Measurements from ENCODE around the gene C1RL.

The C1RL gene

GRCh38 chr12:7091171-7091570 lies 17.8 kb downstream of the C1RL start:
- no peak for DNase-seq

GRCh38 chr12:7090222-7090998 lies 18.6 kb downstream of the C1RL start:
- DNase-seq: no peak

- DNase-seq: no peak
Observed at GRCh38 chr12:7089196-7089871, 19.7 kb downstream of the C1RL start.

GRCh38 chr12:7083125-7083524 lies 25.9 kb downstream of the C1RL start:
- no peak for DNase-seq

- DNase-seq: no peak
Observed at GRCh38 chr12:7081037-7081436, 28.0 kb downstream of the C1RL start.

GRCh38 chr12:7079826-7080125 lies 29.2 kb downstream of the C1RL start:
- DNase-seq: no peak

- no peak for DNase-seq
Observed at GRCh38 chr12:7078163-7078562, 30.9 kb downstream of the C1RL start.

GRCh38 chr12:7076493-7076892 lies 32.5 kb downstream of the C1RL start:
- no peak for DNase-seq

GRCh38 chr12:7075939-7076338 lies 33.1 kb downstream of the C1RL start:
- DNase-seq: no peak

- no peak for DNase-seq
Observed at GRCh38 chr12:7075518-7075917, 33.5 kb downstream of the C1RL start.

GRCh38 chr12:7073946-7074345 lies 35.1 kb downstream of the C1RL start:
- DNase-seq: no peak

- no peak for DNase-seq
Observed at GRCh38 chr12:7072554-7072953, 36.5 kb downstream of the C1RL start.

- DNase-seq: no peak
Observed at GRCh38 chr12:7072035-7072434, 37.0 kb downstream of the C1RL start.

- DNase-seq: no peak
Observed at GRCh38 chr12:7069386-7069785, 39.6 kb downstream of the C1RL start.

GRCh38 chr12:7068994-7069346 lies 40.0 kb downstream of the C1RL start:
- DNase-seq: no peak

GRCh38 chr12:7068240-7068993 lies 40.6 kb downstream of the C1RL start:
- DNase-seq: no peak

- no peak for DNase-seq
Observed at GRCh38 chr12:7067096-7067495, 41.9 kb downstream of the C1RL start.

GRCh38 chr12:7066596-7066995 lies 42.4 kb downstream of the C1RL start:
- DNase-seq: no peak

GRCh38 chr12:7065073-7065623 lies 43.9 kb downstream of the C1RL start:
- DNase-seq: no peak

GRCh38 chr12:7064516-7064915 lies 44.5 kb downstream of the C1RL start:
- DNase-seq: no peak

- no peak for DNase-seq
Observed at GRCh38 chr12:7061596-7061995, 47.4 kb downstream of the C1RL start.

GRCh38 chr12:7061138-7061537 lies 47.9 kb downstream of the C1RL start:
- no peak for DNase-seq

GRCh38 chr12:7060353-7060954 lies 48.6 kb downstream of the C1RL start, which contains the start of gene C1S:
C1S (plus strand) TSS chr12:7060718; CDS start chr12:7061913, 1,195 bp downstream.
- DNase-seq: no peak

All from NCI-H2029 (cell line).